ENCODE data around the gene DBET.
"Not testable (repeated sequence)": the region's sequence is repeated elsewhere in the genome, so short reads cannot be mapped to it uniquely, and the experiment has no call there.

DBET gene

DNA sequence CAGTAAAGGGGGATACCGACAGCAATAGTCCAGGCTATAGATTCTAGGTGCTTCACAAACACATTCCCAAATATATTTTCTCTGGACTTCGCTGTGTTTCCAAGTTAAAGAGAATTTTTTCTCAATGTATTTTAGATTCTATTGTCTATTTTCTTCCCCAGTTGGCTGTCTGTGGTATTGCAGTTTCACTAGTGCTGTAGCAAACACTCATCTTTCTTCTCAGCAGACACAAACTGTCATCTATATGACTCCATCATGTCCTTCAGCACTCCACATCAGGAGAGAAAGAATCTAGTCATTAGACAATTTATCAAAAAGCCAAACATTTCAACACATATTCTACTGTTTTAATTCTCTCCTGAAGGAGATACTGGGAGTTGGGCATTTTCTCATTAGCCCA, at the start of gene DBET:
Gene DBET (plus strand): TSS at position 161 of the 400 bp plus-strand sequence.
- DNase-seq, result not testable (repeated sequence)

DNA sequence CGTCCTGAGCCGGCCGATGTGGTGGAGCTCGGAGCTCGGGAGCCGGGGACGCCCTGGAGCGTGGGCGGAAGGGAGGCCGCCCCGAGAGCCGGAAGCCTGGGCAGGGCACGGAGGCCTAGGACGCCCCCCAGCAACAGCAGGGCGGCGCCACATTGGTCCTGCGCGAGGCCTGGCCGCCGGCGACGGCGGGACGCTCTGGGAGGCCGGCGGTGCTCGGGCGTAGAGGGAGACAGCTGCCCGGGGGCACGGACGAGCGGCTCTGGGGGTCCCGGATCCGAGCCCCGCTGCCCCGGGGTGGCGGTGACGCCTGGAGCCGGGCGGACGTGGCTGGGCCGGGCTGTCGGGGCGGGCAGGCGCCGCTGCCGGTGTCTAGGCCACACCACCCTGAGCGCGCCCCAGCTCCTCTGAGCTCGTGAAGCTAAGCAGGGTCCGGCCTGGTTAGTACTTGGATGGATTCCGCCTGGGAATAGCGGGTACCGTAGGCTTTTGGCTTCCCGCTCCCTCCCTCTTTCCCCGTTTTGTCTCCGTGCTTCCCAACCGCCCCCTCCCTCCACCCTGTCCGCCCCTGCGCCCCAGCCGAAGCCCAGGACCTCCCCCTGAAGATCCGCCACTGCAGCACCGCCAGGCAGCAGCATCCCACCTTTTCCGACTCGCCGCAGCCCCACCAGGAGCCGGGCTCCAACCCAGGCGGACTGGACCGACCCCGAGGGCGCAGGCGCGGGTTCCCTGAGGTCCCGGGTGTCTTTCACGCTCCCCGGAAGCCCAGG, 49.3 kb upstream of the DBET start:
- DNase-seq, result no peak

DNA sequence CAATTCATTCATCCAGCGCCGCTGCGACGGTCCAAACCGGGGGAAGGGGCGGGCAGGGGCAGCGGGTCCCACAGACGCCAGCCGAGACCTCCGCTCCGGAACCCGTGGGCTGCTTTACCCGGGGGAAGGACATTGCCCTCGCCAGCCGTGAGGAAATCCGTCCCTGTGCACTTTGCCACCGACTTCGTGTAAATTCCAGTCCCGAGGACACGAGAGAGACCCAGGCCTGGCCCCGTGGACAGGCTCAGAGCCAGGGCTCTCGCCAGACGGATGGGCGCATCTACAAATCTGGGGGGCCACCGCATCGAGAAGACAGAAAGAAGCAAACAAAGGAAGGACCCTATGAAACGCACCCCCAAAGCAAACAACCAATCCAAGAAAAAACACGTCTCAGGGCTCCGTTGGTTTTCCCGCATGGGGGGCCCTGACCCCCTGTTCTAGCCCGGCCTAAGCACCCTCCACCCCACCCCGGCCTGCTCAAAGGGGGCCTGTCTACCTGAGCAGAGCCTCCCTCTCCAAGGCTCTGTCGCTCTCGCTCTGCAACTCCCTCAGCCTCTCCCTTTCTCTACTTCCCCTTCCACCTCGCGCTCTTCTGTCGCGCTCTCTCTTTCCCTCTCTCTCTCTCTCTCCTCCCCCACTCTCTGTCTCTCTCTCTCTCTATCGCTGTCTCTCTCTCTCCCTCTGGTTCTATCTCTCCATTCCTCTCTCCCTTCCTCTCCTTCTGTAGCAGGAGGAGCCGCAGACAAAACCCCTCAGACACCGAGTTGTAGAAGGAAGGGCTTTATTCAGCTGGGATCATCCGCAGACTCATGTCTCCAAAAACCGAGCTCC, 48.5 kb upstream of the DBET start:
- no peak for DNase-seq

DNA sequence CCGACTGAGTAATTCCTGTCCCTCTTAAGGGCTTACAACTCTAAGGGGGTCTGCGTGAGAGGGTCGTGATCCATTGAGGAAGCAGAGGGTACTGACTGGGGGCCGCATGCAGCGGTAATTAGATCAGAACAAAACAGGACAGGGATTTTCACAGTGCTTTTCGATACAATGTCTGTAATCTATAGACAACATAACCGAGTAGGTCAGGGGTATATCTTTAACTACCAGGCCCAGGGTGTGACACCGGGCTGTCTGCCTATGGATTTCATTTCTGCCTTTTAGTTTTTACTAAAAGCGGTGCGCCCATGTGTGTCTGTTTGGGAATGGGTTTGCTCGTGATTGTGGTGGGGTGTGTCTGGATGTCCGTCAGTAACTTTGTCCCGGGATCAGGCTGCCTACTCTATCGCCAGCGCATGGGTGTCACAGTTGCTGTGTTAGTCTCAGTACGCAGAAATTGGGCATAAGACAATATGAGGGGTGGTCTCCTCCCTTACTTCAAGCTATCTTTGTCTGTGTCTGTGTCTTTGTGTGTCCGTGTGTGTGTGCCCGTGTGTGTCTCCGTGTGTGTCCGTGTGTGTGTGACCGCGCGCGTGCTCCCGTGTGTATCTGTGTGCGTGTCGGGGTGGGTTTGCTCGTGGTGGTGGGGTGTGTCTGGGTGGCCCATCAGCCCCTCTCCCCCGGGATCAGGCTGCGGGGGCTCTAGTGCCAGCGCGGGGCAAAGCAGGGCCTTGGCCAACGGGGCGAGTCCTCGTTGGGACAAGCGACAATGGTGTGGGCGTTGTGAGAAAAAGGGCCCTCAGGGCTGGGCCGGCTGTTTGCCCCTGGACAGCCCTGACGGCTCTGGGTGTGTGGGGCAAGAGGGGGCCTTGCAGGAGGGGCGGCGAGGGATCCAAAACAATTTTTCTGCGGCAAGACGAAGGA, 47.7 kb upstream of the DBET start:
- no peak for DNase-seq

DNA sequence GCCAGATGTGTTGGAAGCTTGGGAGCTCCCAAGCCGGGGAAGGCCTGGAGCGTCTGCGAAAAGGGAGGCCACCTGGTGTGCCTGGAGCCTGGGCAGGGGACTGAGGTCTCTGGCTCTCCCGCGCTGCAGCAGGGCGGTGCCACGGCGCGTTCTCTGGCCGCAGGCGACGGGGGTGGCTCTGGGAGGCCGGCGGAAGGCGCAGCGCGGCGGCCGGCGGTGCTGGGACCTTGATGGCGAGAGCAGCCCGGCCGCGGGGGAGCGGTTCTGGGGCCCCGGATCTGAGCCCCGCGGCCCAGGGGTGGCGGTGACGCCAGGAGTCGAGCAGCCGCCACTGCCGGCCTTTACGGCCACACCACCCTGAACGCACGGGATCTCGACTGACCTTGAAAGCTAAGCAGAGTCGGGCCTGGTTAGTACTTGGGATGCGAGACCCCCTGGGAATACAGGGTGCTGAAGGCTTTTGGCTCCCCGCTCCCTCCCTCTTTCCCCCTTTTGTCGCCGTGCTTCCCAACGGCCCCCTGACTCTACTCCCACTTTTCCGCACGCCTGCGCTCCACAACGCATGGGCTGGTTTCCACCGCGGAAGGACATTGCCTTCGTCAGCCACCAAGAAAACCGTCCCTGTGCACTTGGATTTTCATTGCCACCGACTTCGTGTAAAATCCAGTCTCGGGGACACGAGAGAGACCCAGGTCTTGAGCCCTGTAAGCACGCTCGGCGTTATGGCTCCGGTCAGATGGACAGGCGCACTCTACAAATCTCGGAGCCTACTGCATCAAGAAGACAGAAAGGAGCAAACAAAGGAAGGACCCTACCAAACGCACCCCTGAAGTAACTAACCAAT, 46.7 kb upstream of the DBET start:
- no peak for DNase-seq

DNA sequence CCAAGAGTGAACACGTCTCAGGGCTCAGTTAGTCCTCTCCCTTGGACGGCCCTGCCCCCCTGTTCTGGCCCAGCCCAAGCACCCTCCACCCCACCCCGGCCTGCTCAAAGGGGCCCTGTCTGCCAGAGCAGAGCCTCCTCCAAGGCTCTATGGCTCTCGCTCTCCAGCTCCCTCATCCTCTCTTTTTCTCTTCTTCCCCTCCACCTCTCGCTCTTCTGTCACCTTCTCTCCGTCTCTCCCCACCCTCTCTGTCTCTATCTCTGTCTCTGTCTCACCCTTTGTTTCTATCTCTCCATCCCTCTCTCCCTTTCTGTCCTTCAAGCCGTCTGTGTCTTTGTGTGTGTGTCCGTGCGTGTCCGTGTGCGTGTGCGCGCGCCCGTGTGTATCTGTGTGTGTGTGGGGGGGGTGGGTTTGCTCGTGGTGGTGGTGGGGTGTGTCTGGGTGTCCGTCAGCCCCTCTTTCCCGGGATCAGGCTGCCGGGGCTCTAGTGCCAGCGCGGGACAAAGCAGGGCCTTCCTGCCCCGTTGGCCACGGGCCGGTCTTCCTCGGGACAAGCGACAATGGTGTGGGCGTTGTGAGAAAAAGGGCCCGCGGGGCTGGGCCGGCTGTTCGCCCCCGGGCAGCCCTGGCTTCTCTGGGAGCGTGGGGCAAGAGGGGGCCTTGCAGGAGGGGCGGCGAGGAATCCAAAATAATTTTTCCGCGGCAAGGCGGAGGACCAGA, 45.9 kb upstream of the DBET start:
- DNase-seq, result no peak

DNA sequence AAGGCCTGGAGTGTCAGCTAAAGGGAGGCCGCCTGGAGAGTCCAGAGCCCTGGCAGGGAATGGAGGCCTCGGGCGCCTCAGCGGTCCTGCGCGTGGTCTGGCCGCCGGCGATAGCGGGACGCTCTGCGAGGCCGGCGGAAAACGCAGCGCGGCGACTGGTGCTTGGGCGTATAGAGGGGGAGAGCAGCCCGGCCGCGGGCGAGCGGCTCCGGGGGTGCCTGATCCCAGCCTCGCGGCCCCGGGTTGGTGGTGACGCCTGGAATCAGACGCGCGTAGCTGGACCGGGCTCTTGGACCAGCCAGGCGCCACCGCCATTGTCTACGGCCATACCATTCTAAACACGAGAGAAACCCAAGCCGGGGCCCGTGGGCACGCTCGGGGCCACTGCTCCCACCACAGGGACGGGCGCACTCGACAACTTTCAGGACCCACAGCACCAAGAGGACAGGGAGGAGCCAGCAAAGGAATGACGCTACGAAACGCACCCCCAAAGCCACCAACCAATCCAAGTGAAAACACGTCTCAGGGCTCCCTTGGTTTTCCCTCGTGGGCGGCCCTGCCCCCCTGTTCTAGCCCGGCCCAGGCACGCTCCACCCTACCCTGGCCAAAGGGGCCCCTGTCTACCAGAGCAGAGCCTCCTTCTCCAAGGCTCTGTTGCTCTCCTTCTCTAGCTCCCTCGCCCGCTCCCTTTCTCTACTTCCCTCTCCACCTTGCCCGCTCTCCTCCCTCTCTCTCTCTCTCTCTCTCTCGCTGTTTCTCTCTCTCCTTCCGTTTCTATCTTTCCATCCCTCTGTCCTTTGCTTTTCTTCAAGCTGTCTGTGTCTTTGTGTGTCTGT, 45.1 kb upstream of the DBET start:
- no peak for DNase-seq

DNA sequence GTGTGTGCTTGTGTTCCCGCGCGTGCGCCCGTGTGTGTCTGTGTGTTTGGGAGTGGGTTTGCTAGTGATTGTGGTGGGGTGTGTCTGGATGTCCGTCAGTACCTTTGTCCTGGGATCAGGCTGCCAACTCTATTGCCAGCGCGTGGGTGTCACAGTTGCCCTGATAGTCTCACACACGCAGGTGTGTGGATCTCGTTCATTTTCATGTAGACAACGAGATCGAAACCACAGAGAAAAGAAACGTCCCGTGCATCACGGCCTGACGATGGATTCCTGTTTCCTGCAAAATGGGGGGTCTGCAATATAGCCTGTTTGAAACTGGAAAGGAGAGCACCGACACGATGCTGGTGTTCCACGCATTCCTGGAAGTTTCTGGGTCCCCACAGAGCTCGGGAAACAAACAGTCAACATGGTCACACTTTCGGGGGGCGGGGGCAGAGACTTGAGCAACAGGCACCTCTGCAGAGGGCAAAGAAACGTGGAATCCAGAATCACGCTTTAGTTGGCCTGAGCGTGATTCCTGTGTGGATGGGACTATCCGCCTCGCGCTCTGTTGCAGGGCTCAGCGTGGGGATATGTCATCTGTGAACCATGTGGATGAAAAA, 44.3 kb upstream of the DBET start:
- DNase-seq, result not testable (repeated sequence)

DNA sequence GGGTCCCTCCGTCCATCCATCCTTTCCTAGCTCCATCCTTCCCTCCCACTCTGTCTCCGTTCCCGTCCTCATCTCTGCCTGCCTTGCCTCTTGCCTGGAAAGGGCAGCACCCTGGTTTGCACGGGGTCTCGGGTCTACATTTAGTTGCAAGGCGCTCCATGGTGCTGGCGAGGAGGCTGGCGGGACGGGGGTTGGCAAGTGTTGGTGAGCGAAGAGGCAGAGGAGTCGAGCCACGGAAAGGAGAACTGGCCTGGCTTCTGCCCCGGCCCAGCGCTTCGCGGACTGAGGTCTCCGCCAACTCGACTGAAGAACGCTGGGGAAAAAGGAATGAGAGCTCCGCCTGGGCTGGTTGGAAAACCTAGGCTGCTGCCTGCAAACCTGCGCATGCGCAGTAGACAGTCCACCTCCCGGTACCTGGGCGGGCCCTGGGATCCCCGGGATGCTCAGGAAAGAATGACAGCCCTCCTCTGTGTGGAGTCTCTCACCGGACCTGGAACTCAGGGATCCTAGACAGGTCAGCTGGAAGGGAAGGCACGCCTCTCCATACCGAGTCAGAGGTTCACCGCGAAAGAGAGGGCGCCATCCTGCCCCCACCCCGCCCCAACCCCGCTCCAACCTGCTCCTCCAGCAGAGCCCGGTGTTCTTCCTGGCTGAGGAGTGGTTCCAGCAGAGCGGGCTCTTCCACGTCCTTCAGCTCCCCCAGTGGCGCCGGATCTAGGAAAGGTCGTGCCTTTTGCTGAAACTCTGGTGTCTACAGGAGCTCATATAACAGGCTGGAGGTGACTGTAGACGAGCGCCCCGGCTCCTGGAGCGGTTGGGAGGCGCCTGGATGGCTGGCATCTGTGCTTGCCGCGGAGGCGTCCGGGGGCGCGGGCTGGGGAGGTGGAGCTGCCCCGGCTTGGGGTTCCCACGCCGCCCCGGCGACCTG, 43.2 kb upstream of the DBET start:
- DNase-seq, result no peak

DNA sequence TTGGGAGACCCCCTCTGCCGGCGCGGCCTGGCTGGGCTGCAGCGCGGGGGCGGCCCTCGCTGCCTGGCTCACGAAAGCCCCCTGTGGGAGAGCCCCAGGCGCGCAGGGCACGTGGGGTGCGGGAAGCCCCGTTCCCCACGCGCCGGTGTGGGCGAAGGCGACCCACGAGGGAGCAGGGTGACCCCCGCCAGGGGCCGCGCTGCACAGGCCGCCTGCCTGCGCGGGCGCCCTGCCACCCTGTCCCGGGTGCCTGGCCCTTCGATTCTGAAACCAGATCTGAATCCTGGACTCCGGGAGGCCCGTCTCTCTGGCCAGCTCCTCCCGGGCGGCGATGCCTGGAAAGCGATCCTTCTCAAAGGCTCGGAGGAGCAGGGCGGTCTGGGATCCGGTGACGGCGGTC, 42.3 kb upstream of the DBET start:
- not testable (repeated sequence) for DNase-seq

DNA sequence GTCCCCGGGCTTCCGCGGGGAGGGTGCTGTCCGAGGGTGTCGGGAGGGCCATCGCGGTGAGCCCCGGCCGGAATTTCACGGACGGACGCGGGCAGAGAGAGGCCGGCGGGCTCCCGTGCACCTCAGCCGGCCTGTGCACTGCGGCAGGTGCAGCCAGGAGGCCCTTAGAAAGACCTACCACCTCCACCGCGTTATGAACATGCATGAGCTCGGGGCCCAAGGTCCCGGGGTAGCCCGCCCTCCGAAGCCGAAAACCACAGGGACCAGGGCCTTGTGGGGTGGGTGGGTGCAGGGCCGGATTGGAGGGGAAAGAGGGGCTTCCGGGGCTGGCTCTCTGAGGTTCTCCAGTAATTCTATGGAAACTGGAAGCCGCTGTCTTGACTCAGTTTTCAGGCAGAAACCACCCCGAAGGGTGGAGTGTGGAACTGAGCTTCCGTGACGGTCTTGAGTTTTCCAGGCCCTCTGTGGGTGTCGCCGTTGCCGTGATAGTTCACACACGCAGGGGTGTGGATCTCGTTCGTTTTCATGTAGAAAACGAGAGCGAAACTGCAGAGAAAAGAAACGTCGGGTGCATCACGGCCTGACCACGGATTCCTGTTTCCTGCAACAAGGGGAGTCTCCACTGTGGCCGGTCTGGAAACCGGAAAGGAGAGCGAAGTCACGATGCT, 41.6 kb upstream of the DBET start:
- not testable (repeated sequence) for DNase-seq

DNA sequence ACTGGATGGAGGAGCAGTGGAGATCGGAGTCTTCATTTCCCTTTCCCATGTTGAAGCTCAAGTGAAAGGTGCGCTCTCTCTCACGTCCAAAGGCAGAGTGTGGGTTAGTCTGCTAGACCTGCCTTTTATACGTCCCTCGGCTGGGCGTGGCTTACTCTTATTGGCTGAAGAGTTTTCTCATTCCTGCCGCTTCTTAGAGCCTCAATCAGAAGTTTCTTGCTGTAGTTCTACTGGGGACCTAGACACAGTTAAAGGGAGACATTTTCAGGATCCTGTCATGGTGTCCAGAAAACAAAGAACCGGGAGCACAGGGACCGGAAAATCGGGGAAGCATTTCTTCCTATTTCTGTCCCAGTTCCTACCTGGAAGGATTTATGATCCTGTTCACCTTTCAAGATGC, 37.1 kb upstream of the DBET start, which contains the start of gene FRG2:
Gene FRG2 (minus strand): TSS at position 101 of the 400 bp plus-strand sequence. CDS start 52 bp downstream, at position 49.
- DNase-seq, result not testable (repeated sequence)

DNA sequence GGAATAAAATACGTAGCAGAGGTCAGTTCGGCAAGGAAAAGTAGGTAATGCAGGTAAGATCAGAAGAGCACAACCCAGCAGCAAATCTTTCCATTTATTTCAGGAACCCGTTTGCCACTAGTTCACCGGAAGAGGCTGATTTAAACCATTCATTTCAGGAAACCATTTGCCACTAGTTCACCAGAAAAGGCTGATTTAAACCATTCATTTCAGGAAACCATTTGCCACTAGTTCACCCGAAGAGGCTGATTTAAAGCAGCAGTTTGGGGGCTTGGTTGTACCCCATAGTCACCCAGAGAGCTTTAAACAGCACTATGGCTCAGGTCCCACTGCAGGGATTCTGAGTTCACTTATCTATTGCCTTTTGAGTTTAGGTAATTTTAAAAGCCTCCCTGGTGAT, 33.0 kb upstream of the DBET start:
- not testable (repeated sequence) for DNase-seq

DNA sequence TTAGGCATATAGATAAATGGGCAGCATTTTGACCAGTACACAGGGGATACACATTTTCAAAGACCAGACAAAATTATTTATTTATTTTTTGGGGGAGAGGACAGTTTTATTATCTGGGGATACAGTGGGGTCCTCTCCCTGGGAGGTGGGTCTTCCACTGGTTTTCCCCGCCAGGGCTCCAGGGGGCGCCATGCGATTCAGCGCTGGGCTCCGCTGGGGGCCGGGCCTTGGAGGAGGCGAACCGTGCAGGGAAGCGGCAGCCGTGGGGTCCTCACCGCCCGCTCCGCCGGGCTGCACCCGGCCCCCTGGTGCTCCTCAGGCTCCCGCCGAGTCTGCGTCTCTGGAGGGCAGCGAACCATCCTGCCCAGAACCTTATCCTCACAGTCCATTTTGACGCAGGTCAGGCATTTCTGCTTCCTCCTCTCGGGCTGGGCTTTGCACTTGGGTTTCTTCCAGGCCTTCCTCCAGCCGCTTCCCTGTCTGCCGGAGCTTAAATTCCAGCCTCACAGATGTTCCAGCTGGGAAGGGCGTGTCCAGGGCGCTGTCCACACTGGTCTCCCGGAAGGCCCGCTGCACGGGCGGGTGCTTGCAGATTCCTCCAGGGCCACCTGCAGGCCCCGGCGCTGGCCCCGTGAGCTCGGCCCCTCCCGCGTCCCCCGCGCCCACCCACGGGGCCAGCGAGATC, 26.5 kb upstream of the DBET start:
- DNase-seq, result not testable (repeated sequence)

DNA sequence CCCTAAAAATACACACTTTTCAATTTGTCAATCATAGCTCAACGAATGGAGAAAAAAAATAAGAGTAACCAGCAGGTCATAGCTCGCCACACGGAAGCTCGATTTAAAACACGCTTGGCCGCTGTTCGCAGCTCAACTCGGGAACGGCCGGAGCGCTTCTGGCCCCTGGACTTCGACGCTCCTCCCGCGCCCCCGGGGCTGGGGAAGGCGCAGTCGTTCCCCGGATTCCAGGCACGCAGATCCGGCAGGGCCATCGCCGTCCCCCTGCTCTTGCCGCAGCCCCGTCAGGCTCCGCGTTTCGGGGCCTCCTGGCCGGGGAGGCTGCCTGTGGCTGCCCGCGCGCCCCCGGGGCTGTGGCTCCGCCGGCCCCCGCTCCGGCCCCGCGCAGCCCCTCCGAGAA, 23.4 kb upstream of the DBET start:
- DNase-seq, result not testable (repeated sequence)

DNA sequence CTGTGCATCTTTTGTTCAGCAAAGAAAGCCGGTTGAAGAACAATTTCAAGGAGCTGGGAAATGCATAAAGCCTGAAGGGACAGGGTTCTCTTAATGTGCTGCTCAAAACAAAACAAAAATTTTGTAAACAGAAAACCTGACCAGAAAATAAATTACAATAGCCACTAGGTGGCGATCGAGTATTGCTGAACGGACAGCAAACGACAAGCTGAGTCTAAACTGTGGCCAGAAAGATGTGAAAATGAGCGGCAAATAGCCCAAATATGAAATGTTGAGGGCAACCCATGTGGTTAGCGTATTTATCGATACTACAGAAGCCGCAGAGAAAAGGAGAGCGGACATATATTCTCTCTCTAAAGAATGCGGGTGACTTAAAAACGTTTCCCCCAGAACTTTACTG, 16.7 kb upstream of the DBET start:
- DNase-seq, result not testable (repeated sequence)

Measured in kidney glomerular epithelial cell (primary cell).